ENCODE data around the gene MYO1H. TPM values are rescaled to one million over a fixed set of nuclear protein-coding genes. Genes with fewer than 3 reads are reported as not detected.

Gene MYO1H
- total RNA-seq, 1 experiment from 2014 or later = not detected

GRCh38 chr12:109388167-109388563 lies 40.5 kb downstream of the MYO1H start (continued):
- TF ChIP-seq CEBPB (IDR thresholded peaks at IDR 0.05; ENCODE audit: low read depth) = no peak

DNA sequence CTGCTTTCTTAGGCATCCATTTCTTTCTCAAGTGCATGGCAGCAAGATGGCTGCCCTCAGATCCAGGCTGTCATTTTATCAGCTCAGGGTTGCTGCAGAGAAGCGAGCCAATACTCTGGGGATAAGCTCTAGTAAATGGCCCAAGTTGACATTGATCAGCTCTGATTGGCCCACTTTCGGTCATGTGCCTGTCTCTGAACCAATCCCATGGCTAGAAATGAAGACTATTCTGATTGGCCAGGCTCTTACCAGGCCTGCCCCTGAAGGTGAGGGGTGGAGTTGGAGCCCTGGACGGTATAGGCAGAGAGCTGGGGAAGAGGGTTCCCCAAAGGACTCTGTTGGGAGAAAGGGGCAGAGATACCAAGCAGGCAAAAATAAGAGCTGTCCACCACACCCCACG lies 41.4 kb downstream of the MYO1H start:
- intact Hi-C loops (cut with micrococcal nuclease) = loop anchor here (5.0 kb wide), 1 partner anchor 827 kb away; the partner anchor contains the start of genes ISCU and SART3
- CTCF ChIA-PET = interaction anchor here (1.1 to 1.2 kb wide), 4 partner anchors 9 to 384 kb away, joined by 3 to 6 read pairs (median 3); no protein-coding TSS in a partner anchor
- no peak overlapping the region for H3K9ac ChIP-seq (ENCODE audit: low read length)
- H3K27ac ChIP-seq (ENCODE audit: low read depth, low read length) = no peak overlapping the region
- ATAC-seq = no peak
- no peaks in the 10 kb centered on the region for H4K20me1 ChIP-seq (ENCODE audit: insufficient read depth)
- no peaks in the 10 kb centered on the region for H3K79me2 ChIP-seq (ENCODE audit: insufficient read depth, low read length)
- H2AFZ ChIP-seq (ENCODE audit: low read depth, low read length, poor library complexity, severe bottlenecking) = no peak overlapping the region
- H3K4me2 ChIP-seq (ENCODE audit: low read length) = no peak overlapping the region
- no peaks in the 10 kb centered on the region for H3K27me3 ChIP-seq (ENCODE audit: insufficient read depth, low read length)
- no peak for DNase-seq (ENCODE audit: low read depth, low spot score)
- H3K4me3 ChIP-seq (replicated peaks in 1 of 2; ENCODE audit: low read depth in 1 of 2, low read length in 2 of 2) = no peak overlapping the region
- H3K36me3 ChIP-seq (ENCODE audit: control insufficient read depth in 1 of 2, insufficient read depth in 2 of 2, low read length in 2 of 2) = no peaks in the 10 kb centered on the region
- H3K9me2 ChIP-seq (ENCODE audit: insufficient read depth) = no peaks in the 10 kb centered on the region
- no TSS peak for BruUV-seq (replicated peaks)
- H3K9me3 ChIP-seq (ENCODE audit: control insufficient read depth in 1 of 2, insufficient read depth in 1 of 2, low read depth in 1 of 2, low read length in 2 of 2) = peaks cover 0 to 4% of the 10 kb centered on the region in 2 experiments; a peak in 2 of 4 replicates
- TF ChIP-seq CBX3 (IDR thresholded peaks at IDR 0.05; ENCODE audit: low read depth) (no peak), TCF7L2 (IDR thresholded peaks at IDR 0.05; ENCODE audit: borderline replicate concordance, extremely low read depth, insufficient read depth, insufficient read length) (no peak), RAD21 (IDR thresholded peaks at IDR 0.05; ENCODE audit: low read depth) (no peak), FOSL1 (IDR thresholded peaks at IDR 0.05; ENCODE audit: low read depth) (no peak), SP1 (IDR thresholded peaks at IDR 0.05; ENCODE audit: low read depth) (no peak), POLR2A (IDR thresholded peaks at IDR 0.05; ENCODE audit: borderline replicate concordance, extremely low read depth, insufficient read depth, insufficient read length) (no peak), EZH2 (IDR thresholded peaks at IDR 0.05) (no peak), JUND (IDR thresholded peaks at IDR 0.05) (no peak), ZFX (IDR thresholded peaks at IDR 0.05) (no peak), CEBPB (IDR thresholded peaks at IDR 0.05; ENCODE audit: low read depth) (no peak), YY1 (IDR thresholded peaks at IDR 0.05; ENCODE audit: extremely low read depth, insufficient replicate concordance, low read depth, low read length) (no peak), POLR2AphosphoS5 (IDR thresholded peaks at IDR 0.05; ENCODE audit: low read depth, low read length) (no peak), SRF (IDR thresholded peaks at IDR 0.05; ENCODE audit: low read depth) (no peak), ELF1 (IDR thresholded peaks at IDR 0.05; ENCODE audit: borderline replicate concordance, low read depth) (no peak), EGR1 (IDR thresholded peaks at IDR 0.05; ENCODE audit: low read depth) (no peak), ZNF274 (IDR thresholded peaks at IDR 0.05; ENCODE audit: low read depth, low read length) (no peak), EZH2phosphoT487 (IDR thresholded peaks at IDR 0.05; ENCODE audit: borderline replicate concordance) (no peak)
- TF ChIP-seq, protein P1, sequence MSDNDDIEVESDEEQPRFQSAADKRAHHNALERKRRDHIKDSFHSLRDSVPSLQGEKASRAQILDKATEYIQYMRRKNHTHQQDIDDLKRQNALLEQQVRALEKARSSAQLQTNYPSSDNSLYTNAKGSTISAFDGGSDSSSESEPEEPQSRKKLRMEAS (IDR thresholded peaks at IDR 0.05) = no peak
- TF ChIP-seq, protein P2, sequence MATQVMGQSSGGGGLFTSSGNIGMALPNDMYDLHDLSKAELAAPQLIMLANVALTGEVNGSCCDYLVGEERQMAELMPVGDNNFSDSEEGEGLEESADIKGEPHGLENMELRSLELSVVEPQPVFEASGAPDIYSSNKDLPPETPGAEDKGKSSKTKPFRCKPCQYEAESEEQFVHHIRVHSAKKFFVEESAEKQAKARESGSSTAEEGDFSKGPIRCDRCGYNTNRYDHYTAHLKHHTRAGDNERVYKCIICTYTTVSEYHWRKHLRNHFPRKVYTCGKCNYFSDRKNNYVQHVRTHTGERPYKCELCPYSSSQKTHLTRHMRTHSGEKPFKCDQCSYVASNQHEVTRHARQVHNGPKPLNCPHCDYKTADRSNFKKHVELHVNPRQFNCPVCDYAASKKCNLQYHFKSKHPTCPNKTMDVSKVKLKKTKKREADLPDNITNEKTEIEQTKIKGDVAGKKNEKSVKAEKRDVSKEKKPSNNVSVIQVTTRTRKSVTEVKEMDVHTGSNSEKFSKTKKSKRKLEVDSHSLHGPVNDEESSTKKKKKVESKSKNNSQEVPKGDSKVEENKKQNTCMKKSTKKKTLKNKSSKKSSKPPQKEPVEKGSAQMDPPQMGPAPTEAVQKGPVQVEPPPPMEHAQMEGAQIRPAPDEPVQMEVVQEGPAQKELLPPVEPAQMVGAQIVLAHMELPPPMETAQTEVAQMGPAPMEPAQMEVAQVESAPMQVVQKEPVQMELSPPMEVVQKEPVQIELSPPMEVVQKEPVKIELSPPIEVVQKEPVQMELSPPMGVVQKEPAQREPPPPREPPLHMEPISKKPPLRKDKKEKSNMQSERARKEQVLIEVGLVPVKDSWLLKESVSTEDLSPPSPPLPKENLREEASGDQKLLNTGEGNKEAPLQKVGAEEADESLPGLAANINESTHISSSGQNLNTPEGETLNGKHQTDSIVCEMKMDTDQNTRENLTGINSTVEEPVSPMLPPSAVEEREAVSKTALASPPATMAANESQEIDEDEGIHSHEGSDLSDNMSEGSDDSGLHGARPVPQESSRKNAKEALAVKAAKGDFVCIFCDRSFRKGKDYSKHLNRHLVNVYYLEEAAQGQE (IDR thresholded peaks at IDR 0.05; ENCODE audit: low read depth) = no peak
- TF ChIP-seq, protein P3, sequence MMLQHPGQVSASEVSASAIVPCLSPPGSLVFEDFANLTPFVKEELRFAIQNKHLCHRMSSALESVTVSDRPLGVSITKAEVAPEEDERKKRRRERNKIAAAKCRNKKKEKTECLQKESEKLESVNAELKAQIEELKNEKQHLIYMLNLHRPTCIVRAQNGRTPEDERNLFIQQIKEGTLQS (IDR thresholded peaks at IDR 0.05) = no peak
- POLR2A ChIA-PET = no interaction called here
- H3K4me1 ChIP-seq (ENCODE audit: control insufficient read depth in 1 of 2, insufficient read depth in 2 of 2, low read length in 2 of 2) = peaks cover 5 to 7% of the 10 kb centered on the region in 2 experiments; a peak in 3 of 4 replicates
- RAD21 ChIA-PET (ENCODE audit: low non-redundant PET in 1 of 2, low total read pairs in 2 of 2, uncharacterized antibody in 2 of 2, unreplicated experiment in 2 of 2) = no interaction called here

Measured in HCT116 (cell line).